Chondrocyte (in vitro differentiated cells): ENCODE measurements around the gene DLGAP4. TPM values are rescaled to one million over a fixed set of nuclear protein-coding genes. Genes with fewer than 3 reads are reported as not detected.
A peak's percentile ranks its signal among the peaks of the same experiment; 100 is the strongest.

Source experiments
- DNase-seq: peaks from one replicate; pipeline ENCODE4 v3.0.0; 2021; ENCODE audit warnings: mixed read lengths, low spot score
- H3K27ac Mint-ChIP-seq: one replicate; pipeline ENCODE4 v1.8.0; 2021; ENCODE audit warnings: mild to moderate bottlenecking, moderate library complexity, mixed read lengths; ENCODE audit not compliant: unreplicated experiment
- H3K27me3 Mint-ChIP-seq: 2 replicates; pipeline ENCODE4 v1.8.0; 2021; ENCODE audit warnings: low read depth, mixed read lengths
- H3K36me3 Mint-ChIP-seq: 2 replicates; pipeline ENCODE4 v1.8.0; 2021; ENCODE audit warnings: low read depth, mixed read lengths
- H3K4me1 Mint-ChIP-seq: 2 replicates; pipeline ENCODE4 v1.8.0; 2021; ENCODE audit warnings: low read depth, mild to moderate bottlenecking, mixed read lengths
- H3K4me3 Mint-ChIP-seq: one replicate; pipeline ENCODE4 v1.8.0; 2021; ENCODE audit warnings: mild to moderate bottlenecking, moderate library complexity, mixed read lengths; ENCODE audit not compliant: unreplicated experiment
- H3K9me3 Mint-ChIP-seq: 2 replicates; pipeline ENCODE4 v1.8.0; 2021; ENCODE audit warnings: low read depth, mixed read lengths
- CTCF ChIP-seq: fragments of 200-600 bp; sonication (generic); IDR thresholded peaks from 2 replicates; pipeline ENCODE4 v1.5.0; 2021; ENCODE audit warnings: antibody characterized with exemption, mild to moderate bottlenecking, moderate library complexity
- total RNA-seq: library from RNA; stranded (reverse); gene quantifications from 3 replicates; pipeline ENCODE4 v1.2.1, GENCODE V29; 2021

DLGAP4 gene
- total RNA-seq, 1 donor from 2014 or later = 161 TPM

- Mint-ChIP-seq H3K4me3 (no peak overlapping the region), H3K36me3 (peaks cover 2% of the 10 kb centered on the region), H3K4me1 (peaks cover 40% of the 10 kb centered on the region), H3K27ac (peak overlapping the region; percentile 88), H3K9me3 (no peaks in the 10 kb centered on the region), H3K27me3 (no peaks in the 10 kb centered on the region)
- DNase-seq = peak; percentile 19
- TF ChIP-seq CTCF = no peak
These were observed 232.0 kb downstream of the DLGAP4 start for GRCh38 chr20:36538026-36538722.

GRCh38 chr20:36540551-36541211 lies 234.5 kb downstream of the DLGAP4 start:
- TF ChIP-seq CTCF = no peak
- peak; percentile 84 for DNase-seq
- Mint-ChIP-seq H3K4me3 (peak overlapping the region; percentile 89), H3K27me3 (no peaks in the 10 kb centered on the region), H3K9me3 (no peaks in the 10 kb centered on the region), H3K27ac (peak overlapping the region; percentile 32), H3K4me1 (peaks cover 63% of the 10 kb centered on the region), H3K36me3 (peaks cover 9% of the 10 kb centered on the region)

GRCh38 chr20:36541227-36541767 lies 235.2 kb downstream of the DLGAP4 start, which contains the start of gene MYL9:
TSS of gene MYL9 (plus strand) at chr20:36541519. CDS start at chr20:36544885, 3,366 bp downstream.
- no peak for DNase-seq
- Mint-ChIP-seq H3K4me1 (peaks cover 69% of the 10 kb centered on the region), H3K9me3 (no peaks in the 10 kb centered on the region), H3K36me3 (peaks cover 13% of the 10 kb centered on the region), H3K27ac (peak within 1 kb of the TSS; percentile 93), H3K27me3 (no peaks in the 10 kb centered on the region), H3K4me3 (peak within 1 kb of the TSS; percentile 89)
- TF ChIP-seq CTCF = no peak

- H3K27me3 Mint-ChIP-seq = no peaks in the 10 kb centered on the region
- peak; percentile 83 for TF ChIP-seq CTCF
- peaks cover 75% of the 10 kb centered on the region for H3K4me1 Mint-ChIP-seq
- peak; percentile 85 for DNase-seq
- H3K27ac Mint-ChIP-seq = peak overlapping the region; percentile 93
- H3K36me3 Mint-ChIP-seq = peaks cover 14% of the 10 kb centered on the region
- no peaks in the 10 kb centered on the region for H3K9me3 Mint-ChIP-seq
- H3K4me3 Mint-ChIP-seq = peak overlapping the region; percentile 89
These were observed 235.8 kb downstream of the DLGAP4 start for GRCh38 chr20:36541768-36542488.
